T-helper 2 cell treated with Interferon-gamma antibody and Interleukin-4, amounts not matched to agents 100 ng/mL and 5 ng/mL, for 36 hours (primary cell): ENCODE measurements around the gene SPEN. TPM values are rescaled to one million over a fixed set of nuclear protein-coding genes. Genes with fewer than 3 reads are reported as not detected.

Source experiments
- intact Hi-C: fragments of 100-400 bp; cut with micrococcal nuclease; formaldehyde crosslinking; loops from one replicate; pipeline ENCODE4 v1.15.1; 2023
- total RNA-seq: library from RNA; stranded (reverse); gene quantifications from 2 replicates; pipeline ENCODE4 v1.2.3, GENCODE V29; 2022

The SPEN gene
- total RNA-seq, 1 donor from 2014 or later: 64.1 TPM

DNA sequence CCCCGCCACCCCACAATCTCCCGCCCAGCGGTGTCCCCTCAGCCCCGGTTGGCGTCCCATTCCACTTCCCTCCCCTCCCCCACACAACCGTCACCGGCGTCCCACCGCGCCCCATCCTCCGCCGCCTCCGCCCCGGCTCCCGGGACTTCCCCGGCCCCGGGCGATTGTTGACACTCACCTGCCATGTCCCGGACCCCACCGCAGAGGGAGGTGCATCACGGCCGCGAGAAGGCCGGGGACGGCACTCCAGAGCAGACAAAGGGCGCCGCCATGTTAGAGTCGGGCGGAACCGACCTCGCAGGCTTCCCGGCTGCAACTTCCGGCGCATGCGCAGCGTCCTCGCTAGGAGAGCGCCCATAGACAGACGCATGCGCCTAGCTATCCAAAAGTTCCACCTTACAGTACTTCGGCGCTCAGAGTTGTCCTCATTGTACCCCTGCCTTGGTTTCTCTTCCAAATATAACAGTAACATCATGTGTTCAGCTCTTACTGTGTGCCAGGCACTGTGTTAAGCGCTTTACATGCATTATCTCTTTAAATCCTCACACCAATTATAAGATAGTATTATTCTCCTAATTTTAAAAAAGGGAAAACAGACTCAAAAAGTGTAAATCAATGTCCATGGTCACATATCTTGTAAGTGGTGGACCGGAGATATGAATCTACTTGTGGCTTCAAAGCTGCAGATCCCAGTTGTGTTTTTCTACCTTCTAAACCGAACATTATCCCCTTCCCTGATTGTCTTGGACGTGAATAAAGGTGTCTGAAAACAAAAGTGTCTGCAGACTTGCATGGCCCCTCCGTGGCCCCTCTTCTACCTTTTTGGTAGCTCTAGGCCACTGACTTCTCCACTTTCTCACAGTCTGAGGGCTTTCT, 128.5 kb downstream of the SPEN start, which contains the start of gene ZBTB17:
ZBTB17 (minus strand) TSS at position 297 of the 876 bp plus-strand sequence. CDS start 27,606 bp downstream, outside the sequence.
- intact Hi-C loops: loop anchor here (1.0 to 5.0 kb wide), 3 partner anchors 129 to 391 kb away; partner anchors contain the start of genes SPEN and SZRD1

DNA sequence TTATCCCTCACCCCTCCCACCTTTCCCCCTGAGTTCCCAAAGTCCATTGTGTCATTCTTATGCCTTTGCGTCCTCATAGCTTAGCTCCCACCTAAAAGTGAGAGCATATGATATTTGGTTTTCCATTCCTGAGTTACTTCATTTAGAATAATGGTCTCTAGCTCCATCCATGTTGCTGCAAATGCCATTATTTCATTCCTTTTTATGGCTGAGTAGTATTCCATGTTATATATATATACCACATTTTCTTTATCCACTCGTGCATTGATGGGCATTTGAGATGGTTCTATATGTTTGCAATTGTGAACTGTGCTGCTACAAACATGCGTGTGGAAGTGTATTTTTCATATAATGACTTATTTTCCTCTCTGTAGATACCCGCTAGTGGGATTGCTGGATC, 130.4 kb downstream of the SPEN start:
- intact Hi-C loops: loop anchor here (5.0 kb wide), 1 partner anchor 131 kb away; the partner anchor contains the start of gene SPEN

DNA sequence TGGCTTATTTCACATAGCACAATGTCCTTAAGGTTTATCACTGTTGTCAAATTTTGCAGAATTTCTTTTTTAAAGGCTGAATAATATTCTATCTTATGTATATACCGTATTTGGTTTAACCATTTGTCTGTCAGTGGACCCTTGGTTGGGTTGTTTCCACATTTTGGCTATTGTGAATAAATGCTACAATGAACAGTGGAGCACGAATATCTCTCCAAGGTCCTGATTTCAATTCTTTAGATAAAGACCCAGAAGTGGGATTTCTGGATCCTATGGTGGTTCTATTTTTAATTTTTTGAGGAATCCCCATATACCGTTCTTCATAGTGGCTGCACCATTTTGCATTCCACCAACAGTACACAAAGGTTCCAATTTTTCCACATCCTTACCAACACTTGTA, 134.2 kb downstream of the SPEN start:
- intact Hi-C loops: no loop called here

DNA sequence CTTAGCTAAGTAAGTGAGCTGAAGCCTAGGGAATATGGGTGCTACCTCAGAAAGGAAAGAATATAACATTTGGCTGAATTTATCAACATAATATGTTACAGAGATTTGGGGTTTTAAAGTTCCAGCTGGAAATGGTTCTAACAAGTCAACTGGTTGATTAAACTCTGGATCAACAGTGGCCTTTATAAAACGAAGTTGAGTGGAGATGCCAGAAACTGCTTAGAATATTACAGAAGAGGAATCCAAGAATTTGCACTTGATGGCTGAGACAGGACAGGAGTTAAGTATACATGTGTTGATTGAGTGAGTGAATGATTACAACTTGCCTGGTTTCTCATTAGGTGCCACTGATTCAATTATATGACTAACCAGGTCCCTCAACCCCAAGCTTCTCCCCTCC, 135.8 kb downstream of the SPEN start:
- intact Hi-C loops: no loop called here

DNA sequence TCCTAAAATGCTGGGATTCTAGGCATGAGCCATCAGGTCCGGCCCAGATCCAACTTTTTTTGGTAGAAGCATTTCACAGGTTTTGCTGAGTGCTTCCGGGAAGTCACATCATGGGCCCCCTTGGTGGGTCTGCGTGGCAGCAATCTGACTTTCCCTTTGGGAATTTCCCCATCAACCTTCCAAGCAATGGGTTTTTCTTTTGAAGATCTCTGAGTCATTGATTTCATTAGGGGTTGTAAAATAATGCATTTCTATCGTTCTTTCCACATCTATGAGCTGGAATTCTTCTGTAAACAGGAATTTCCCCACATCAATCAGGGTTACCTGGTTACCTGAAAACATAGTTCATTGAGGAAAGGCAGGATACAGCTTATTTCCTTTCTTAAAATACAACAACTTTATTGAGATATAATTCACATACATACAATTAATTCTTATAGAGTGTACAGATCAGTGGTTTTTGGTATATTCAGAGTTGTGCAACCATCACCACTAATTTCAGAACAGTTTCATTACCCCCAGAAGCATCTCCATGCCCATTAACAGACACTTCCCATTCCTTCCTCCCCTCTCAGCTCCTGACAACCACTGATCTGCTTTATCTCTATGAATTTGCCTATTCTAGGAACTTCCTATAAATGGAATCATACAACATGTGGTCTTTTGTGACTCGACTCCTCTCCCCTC, 138.2 kb downstream of the SPEN start:
- intact Hi-C loops: no loop called here

DNA sequence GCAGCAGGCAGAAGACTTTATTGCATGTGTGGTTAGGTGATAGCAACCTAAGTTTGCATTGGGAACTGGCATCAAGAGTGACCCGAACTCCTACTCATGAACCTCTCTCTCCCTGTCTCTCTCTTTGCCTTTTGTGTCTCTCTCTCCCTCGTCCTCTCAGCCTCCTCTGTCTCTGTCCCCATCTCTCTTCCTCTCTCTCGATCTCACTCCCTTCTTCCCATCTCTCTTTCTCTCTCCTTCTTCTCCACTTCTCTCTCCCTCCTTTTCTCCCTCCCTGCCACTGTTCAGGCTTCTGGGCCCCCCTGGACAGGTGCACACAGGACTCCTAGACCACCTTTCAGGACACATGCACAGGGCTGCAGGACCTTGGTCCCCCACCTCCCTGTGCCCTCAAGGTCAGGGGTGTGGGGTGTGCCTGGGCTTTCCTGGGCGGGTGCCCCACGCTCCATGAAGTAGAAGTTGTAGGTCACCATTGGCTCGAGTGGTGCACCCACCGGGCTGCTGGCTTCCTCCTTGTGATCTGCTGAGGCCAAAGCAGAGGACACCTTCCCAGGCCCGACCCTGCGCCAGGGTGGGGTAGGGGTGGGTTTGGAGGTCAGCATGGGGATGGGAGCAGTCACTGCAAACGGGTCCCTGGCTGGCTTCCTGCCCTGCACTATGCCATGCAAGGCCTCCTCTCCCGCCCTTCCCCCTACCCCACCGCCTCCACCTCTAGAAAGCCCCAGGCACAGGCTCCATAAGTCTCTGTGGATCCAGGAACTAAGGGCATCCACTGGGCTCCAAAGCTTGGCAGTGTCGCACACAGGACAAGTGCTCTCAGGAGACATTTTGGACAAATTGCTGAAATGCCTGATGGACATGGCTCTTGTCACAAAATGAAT, 141.6 kb downstream of the SPEN start:
- intact Hi-C loops: no loop called here

DNA sequence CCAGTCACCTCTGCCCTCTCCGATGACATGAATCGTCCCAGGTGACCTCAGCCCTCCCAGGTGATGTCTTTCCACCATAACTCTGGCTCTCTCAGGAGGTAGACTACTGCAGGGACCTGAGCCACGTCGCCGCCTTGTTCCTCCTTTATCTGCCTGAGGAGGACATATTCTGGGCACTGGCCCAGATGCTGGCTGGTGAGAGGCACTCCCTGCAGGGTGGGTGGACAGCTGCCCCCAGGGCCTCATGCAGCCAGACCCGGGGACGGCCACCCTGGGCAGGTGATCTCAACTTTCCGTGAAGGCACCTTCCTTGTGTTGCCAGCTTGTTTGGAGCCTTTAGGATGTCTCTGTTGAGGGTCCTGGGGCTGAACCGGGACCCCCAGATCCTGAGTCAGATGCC, 142.3 kb downstream of the SPEN start:
- intact Hi-C loops: no loop called here

Other genes starting within 250 kb of the SPEN start
- 32.9 and 33.7 TPM in 2 replicates for gene DDI2, start 230.2 kb upstream of the SPEN start, total RNA-seq
- 49.3 and 56.7 TPM in 2 replicates for gene PLEKHM2, start 163.4 kb upstream of the SPEN start, total RNA-seq
- 2.1 and 2.5 TPM in 2 replicates for gene SLC25A34, start 111.4 kb upstream of the SPEN start, total RNA-seq
- not detected in 2 replicates for gene TMEM82, start 105.2 kb upstream of the SPEN start, total RNA-seq
- not detected in 2 replicates for gene FBLIM1, start 88.9 kb upstream of the SPEN start, total RNA-seq
- 1.4 and 1.9 TPM in 2 replicates for gene UQCRHL, start 40.1 kb upstream of the SPEN start, total RNA-seq
- gene ZBTB17, start 128.4 kb downstream of the SPEN start, total RNA-seq: 35.3 and 43.6 TPM in 2 replicates
- not detected in 2 replicates for gene SRARP, start 156.5 kb downstream of the SPEN start, total RNA-seq
- gene HSPB7, start 170.3 kb downstream of the SPEN start, total RNA-seq: not detected in 2 replicates
- gene CLCNKA, start 174.3 kb downstream of the SPEN start, total RNA-seq: not detected in 2 replicates
- gene CLCNKB, start 196.1 kb downstream of the SPEN start, total RNA-seq: not detected in 2 replicates
- 0.41 and 0.45 TPM in 2 replicates for gene FAM131C, start 225.9 kb downstream of the SPEN start, total RNA-seq